GM18867 (cell line): Measurements from ENCODE around the gene HCAR1.
"Not testable (repeated sequence)": the region's sequence is repeated elsewhere in the genome, so short reads cannot be mapped to it uniquely, and the experiment has no call there.

Source experiments
- ATAC-seq: cut with Tn5 transposase; IDR thresholded peaks from one replicate; pipeline ENCODE4 v1.9.1; 2021; ENCODE audit warnings: mild to moderate bottlenecking, moderate library complexity; ENCODE audit not compliant: unreplicated experiment

Gene HCAR1

GRCh38 chr12:122722387-122722786 lies 8.3 kb downstream of the HCAR1 start:
- ATAC-seq = no peak

GRCh38 chr12:122721057-122721545 lies 9.5 kb downstream of the HCAR1 start:
- ATAC-seq = no peak

GRCh38 chr12:122716658-122717057 lies 14.0 kb downstream of the HCAR1 start, which contains the start of gene HCAR3:
HCAR3 (minus strand) TSS chr12:122716811; CDS start chr12:122716737, 74 bp downstream.
- not testable (repeated sequence) for ATAC-seq

GRCh38 chr12:122715211-122715610 lies 15.4 kb downstream of the HCAR1 start:
- ATAC-seq = not testable (repeated sequence)

- not testable (repeated sequence) for ATAC-seq
These were observed 17.0 kb downstream of the HCAR1 start for GRCh38 chr12:122713491-122714188.

GRCh38 chr12:122711266-122711665 lies 19.4 kb downstream of the HCAR1 start:
- not testable (repeated sequence) for ATAC-seq

- ATAC-seq = not testable (repeated sequence)
These were observed 20.3 kb downstream of the HCAR1 start for GRCh38 chr12:122710341-122710740.

- not testable (repeated sequence) for ATAC-seq
These were observed 21.4 kb downstream of the HCAR1 start for GRCh38 chr12:122709287-122709686.

GRCh38 chr12:122703841-122704240 lies 26.8 kb downstream of the HCAR1 start:
- not testable (repeated sequence) for ATAC-seq

GRCh38 chr12:122702890-122703611 lies 27.6 kb downstream of the HCAR1 start, which contains the start of gene HCAR2:
HCAR2 (minus strand) TSS chr12:122703357; CDS start chr12:122703283, 74 bp downstream.
- ATAC-seq = not testable (repeated sequence)

GRCh38 chr12:122701481-122701880 lies 29.2 kb downstream of the HCAR1 start:
- not testable (repeated sequence) for ATAC-seq

- ATAC-seq = not testable (repeated sequence)
These were observed 30.5 kb downstream of the HCAR1 start for GRCh38 chr12:122700038-122700710.

GRCh38 chr12:122696922-122697321 lies 33.7 kb downstream of the HCAR1 start:
- ATAC-seq = not testable (repeated sequence)

- ATAC-seq = no peak
These were observed 39.1 kb downstream of the HCAR1 start for GRCh38 chr12:122691566-122691965.

GRCh38 chr12:122688291-122688690 lies 42.4 kb downstream of the HCAR1 start:
- no peak for ATAC-seq

- no peak for ATAC-seq
These were observed 43.6 kb downstream of the HCAR1 start for GRCh38 chr12:122687086-122687485.

- ATAC-seq = no peak
These were observed 44.1 kb downstream of the HCAR1 start for GRCh38 chr12:122686538-122686937.

- ATAC-seq = no peak
These were observed 46.3 kb downstream of the HCAR1 start for GRCh38 chr12:122684297-122684813.

GRCh38 chr12:122681814-122682213 lies 48.8 kb downstream of the HCAR1 start:
- ATAC-seq = no peak

GRCh38 chr12:122680989-122681388 lies 49.7 kb downstream of the HCAR1 start:
- not testable (repeated sequence) for ATAC-seq

- ATAC-seq = not testable (repeated sequence)
These were observed 53.9 kb downstream of the HCAR1 start for GRCh38 chr12:122676781-122677180.
